Measurements from ENCODE around the gene RAB7A.

DNA sequence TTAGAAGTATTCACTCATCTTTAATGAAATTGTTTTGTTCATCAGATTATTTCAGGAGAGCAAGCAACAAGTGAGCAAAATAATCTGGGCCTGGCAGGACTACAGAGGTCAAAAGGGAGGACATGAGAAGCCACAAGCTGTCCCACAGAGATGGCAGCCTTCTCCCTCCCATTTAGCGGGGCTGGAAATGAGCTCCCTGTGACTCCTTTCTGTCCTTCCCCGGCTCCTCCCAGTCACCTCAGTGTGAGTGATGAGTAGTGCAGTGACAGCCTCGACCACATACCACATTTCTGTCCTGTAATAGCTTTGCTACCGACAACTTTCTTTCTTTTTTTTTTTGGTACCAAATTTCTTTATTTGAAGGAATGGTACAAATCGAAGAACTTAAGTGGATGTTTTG lies 38.0 kb downstream of the RAB7A start:
- TF ChIP-seq MAFK (IDR thresholded peaks at IDR 0.05; ENCODE audit: low read depth, low read length) = no peak
- no peak for TF ChIP-seq CBX5 (IDR thresholded peaks at IDR 0.05; ENCODE audit: low read depth, low read length)

Data from H1 (cell line).